ENCODE data around the gene USP49.
A peak's percentile ranks its signal among the peaks of the same experiment; 100 is the strongest.
"Not testable (repeated sequence)": the region's sequence is repeated elsewhere in the genome, so short reads cannot be mapped to it uniquely, and the experiment has no call there.

The USP49 gene

DNA sequence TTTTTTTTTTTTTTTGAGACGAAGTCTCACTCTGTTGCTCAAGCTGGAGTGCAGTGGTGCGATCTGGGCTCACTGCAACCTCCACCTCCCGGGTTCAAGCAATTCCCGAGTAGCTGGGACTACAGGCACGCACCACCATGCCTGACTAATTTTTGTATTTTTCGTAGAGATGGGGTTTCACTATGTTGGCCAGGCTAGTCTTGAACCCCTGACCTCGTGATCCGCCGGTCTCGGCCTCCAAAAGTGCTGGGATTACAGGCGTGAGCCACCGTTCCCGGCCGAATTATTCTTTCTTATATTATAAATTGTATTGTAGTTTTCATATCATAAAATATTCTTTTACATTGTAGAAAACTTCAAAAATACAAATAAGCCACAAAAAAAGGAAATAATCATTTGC lies 47.7 kb upstream of the USP49 start:
- not testable (repeated sequence) for H3K4me3 ChIP-seq (ENCODE audit: low read depth, low read length); H3K36me3 ChIP-seq (ENCODE audit: control insufficient read depth in 2 of 2, insufficient read depth in 1 of 2, low read length in 2 of 2); H3K27ac ChIP-seq (ENCODE audit: extremely low read depth, low read depth, low read length); H3K9me3 ChIP-seq (ENCODE audit: control insufficient read depth, insufficient read depth, low read depth, low read length)
- ChIA-PET POLR2A (interaction anchor here (0.8 to 1.8 kb wide), 3 partner anchors 22 to 102 kb away, joined by 3 to 13 read pairs (median 6); partner anchors contain the start of genes BYSL and MED20), CTCF (interaction anchor here (0.6 to 13.4 kb wide), 7 partner anchors 17 to 355 kb away, joined by 3 to 160 read pairs (median 5); partner anchors contain the start of genes BYSL and MED20)
- peaks cover 20% of the 10 kb centered on the region for H3K4me1 ChIP-seq (ENCODE audit: control insufficient read depth, insufficient read depth, low read length)
- TF ChIP-seq ZNF335 (tag by site-specific recombination; conservative IDR thresholded peaks at IDR 0.05), result peak; percentile 33

DNA sequence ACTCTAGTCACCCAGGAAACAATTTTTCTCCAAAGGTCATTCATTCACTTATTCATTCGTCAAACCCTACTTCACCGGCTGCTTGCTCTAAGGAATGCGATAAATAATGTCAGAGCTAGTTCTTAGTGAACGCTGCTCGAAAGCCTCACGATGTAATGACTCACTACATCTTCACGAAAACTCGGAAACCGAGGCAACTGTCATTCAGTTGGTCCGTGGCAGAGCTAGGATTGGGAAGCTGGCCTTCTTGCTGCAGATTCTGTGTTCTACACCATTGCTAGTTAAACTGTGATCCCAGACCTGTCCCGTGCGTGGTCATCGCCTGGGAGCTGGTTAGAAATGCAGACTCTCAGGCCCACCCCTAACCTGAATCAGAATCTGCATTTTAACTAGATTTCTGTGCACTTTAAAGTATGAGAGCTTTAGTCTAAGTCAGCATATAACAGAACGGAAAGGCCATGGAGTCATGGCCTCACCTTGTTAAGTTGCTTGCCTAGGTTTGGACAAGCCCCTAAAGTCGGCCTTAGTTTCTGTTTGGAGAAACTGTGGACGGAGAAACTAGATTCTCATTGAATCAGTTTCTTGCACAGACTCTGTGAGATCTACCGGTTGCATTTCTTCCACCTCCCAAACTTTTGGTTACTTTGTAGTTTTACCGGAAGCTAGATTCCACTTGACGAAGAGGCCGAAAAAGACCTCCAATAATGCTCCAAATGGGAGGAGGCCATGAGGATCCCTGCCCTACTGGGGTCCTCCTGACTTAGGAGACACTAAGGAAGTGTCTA lies 47.1 kb upstream of the USP49 start:
- peaks cover 0 to 15% of the 10 kb centered on the region in 2 experiments; a peak in 1 of 3 replicates for H3K36me3 ChIP-seq (ENCODE audit: control insufficient read depth in 2 of 2, insufficient read depth in 1 of 2, low read length in 2 of 2)
- CTCF ChIA-PET, result interaction anchor here (0.6 to 13.4 kb wide), 11 partner anchors 17 to 354 kb away, joined by 3 to 160 read pairs (median 4); partner anchors contain the start of genes BYSL and MED20
- H3K27ac ChIP-seq (ENCODE audit: extremely low read depth, low read depth, low read length), result peak overlapping the region; percentile 30; the same call in 1 of the 2 replicates
- H3K4me1 ChIP-seq (ENCODE audit: control insufficient read depth, insufficient read depth, low read length), result peaks cover 20% of the 10 kb centered on the region
- H3K4me3 ChIP-seq (ENCODE audit: low read depth, low read length), result peak overlapping the region; percentile 83
- H3K9me3 ChIP-seq (ENCODE audit: control insufficient read depth, insufficient read depth, low read depth, low read length), result no peaks in the 10 kb centered on the region
- POLR2A ChIA-PET, result interaction anchor here (0.7 to 1.8 kb wide), 7 partner anchors 9 to 261 kb away, joined by 3 to 13 read pairs (median 5); partner anchors contain the start of genes BYSL, MED20 and USP49
- TF ChIP-seq ZFHX2 (tag by site-specific recombination; conservative IDR thresholded peaks at IDR 0.05), result no peak
- TF ChIP-seq, protein P1, sequence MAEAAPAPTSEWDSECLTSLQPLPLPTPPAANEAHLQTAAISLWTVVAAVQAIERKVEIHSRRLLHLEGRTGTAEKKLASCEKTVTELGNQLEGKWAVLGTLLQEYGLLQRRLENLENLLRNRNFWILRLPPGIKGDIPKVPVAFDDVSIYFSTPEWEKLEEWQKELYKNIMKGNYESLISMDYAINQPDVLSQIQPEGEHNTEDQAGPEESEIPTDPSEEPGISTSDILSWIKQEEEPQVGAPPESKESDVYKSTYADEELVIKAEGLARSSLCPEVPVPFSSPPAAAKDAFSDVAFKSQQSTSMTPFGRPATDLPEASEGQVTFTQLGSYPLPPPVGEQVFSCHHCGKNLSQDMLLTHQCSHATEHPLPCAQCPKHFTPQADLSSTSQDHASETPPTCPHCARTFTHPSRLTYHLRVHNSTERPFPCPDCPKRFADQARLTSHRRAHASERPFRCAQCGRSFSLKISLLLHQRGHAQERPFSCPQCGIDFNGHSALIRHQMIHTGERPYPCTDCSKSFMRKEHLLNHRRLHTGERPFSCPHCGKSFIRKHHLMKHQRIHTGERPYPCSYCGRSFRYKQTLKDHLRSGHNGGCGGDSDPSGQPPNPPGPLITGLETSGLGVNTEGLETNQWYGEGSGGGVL (tag by site-specific recombination; IDR thresholded peaks at IDR 0.05), result no peak
- TF ChIP-seq ZNF24 (tag by site-specific recombination; IDR thresholded peaks at IDR 0.05), result peak; percentile 84; the same call in 1 of the 2 replicates
- 0 out of 2 replicates have a peak, but pooled peaks have one; percentile 25 for TF ChIP-seq SP3 (tag by site-specific recombination; IDR thresholded peaks at IDR 0.05)
- TF ChIP-seq, protein P2, sequence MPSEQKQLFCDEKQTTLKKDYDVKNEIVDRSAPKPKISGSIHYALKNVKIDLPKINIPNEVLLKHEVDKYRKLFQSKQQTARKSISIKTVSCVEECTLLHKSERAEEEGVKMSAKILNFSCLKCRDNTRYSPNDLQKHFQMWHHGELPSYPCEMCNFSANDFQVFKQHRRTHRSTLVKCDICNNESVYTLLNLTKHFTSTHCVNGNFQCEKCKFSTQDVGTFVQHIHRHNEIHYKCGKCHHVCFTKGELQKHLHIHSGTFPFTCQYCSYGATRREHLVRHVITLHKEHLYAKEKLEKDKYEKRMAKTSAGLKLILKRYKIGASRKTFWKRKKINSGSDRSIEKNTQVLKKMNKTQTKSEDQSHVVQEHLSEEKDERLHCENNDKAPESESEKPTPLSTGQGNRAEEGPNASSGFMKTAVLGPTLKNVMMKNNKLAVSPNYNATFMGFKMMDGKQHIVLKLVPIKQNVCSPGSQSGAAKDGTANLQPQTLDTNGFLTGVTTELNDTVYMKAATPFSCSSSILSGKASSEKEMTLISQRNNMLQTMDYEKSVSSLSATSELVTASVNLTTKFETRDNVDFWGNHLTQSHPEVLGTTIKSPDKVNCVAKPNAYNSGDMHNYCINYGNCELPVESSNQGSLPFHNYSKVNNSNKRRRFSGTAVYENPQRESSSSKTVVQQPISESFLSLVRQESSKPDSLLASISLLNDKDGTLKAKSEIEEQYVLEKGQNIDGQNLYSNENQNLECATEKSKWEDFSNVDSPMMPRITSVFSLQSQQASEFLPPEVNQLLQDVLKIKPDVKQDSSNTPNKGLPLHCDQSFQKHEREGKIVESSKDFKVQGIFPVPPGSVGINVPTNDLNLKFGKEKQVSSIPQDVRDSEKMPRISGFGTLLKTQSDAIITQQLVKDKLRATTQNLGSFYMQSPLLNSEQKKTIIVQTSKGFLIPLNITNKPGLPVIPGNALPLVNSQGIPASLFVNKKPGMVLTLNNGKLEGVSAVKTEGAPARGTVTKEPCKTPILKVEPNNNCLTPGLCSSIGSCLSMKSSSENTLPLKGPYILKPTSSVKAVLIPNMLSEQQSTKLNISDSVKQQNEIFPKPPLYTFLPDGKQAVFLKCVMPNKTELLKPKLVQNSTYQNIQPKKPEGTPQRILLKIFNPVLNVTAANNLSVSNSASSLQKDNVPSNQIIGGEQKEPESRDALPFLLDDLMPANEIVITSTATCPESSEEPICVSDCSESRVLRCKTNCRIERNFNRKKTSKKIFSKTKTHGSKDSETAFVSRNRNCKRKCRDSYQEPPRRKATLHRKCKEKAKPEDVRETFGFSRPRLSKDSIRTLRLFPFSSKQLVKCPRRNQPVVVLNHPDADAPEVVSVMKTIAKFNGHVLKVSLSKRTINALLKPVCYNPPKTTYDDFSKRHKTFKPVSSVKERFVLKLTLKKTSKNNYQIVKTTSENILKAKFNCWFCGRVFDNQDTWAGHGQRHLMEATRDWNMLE (tag by site-specific recombination; conservative IDR thresholded peaks at IDR 0.05; ENCODE audit: low read depth), result peak; percentile 78
- peak; percentile 34 for TF ChIP-seq ZBTB17 (tag by site-specific recombination; IDR thresholded peaks at IDR 0.05)
- TF ChIP-seq ZNF394 (tag by site-specific recombination; IDR thresholded peaks at IDR 0.05; ENCODE audit: borderline replicate concordance), result peak; percentile 19; the same call in 1 of the 2 replicates
- 0 out of 2 replicates have a peak, but pooled peaks have one; percentile 8 for TF ChIP-seq ZBTB21 (tag by site-specific recombination; IDR thresholded peaks at IDR 0.05)
- TF ChIP-seq KLF9 (tag by site-specific recombination; IDR thresholded peaks at IDR 0.05; ENCODE audit: low read depth), result 0 out of 2 replicates have a peak, but pooled peaks have one; percentile 15
- peak; percentile 23; the same call in 1 of the 2 replicates for TF ChIP-seq ZEB2 (tag by site-specific recombination; IDR thresholded peaks at IDR 0.05)
- peak; percentile 38; the same call in 1 of the 2 replicates for TF ChIP-seq ZNF423 (tag by site-specific recombination; IDR thresholded peaks at IDR 0.05)
- TF ChIP-seq, protein P3, sequence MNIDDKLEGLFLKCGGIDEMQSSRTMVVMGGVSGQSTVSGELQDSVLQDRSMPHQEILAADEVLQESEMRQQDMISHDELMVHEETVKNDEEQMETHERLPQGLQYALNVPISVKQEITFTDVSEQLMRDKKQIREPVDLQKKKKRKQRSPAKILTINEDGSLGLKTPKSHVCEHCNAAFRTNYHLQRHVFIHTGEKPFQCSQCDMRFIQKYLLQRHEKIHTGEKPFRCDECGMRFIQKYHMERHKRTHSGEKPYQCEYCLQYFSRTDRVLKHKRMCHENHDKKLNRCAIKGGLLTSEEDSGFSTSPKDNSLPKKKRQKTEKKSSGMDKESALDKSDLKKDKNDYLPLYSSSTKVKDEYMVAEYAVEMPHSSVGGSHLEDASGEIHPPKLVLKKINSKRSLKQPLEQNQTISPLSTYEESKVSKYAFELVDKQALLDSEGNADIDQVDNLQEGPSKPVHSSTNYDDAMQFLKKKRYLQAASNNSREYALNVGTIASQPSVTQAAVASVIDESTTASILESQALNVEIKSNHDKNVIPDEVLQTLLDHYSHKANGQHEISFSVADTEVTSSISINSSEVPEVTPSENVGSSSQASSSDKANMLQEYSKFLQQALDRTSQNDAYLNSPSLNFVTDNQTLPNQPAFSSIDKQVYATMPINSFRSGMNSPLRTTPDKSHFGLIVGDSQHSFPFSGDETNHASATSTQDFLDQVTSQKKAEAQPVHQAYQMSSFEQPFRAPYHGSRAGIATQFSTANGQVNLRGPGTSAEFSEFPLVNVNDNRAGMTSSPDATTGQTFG (tag by site-specific recombination; IDR thresholded peaks at IDR 0.05; ENCODE audit: borderline replicate concordance), result no peak
- no peak for TF ChIP-seq MEIS1 (CRISPR knock-in tag; IDR thresholded peaks at IDR 0.05; ENCODE audit: borderline replicate concordance)
- peak; percentile 3; the same call in 1 of the 2 replicates for TF ChIP-seq SP2 (tag by site-specific recombination; IDR thresholded peaks at IDR 0.05)

Measured in HEK293 (cell line).